Activated CD8-positive, alpha-beta memory T cell treated with anti-CD3 and anti-CD28 coated beads for 1 hour (primary cell): ENCODE measurements around the gene TJP1.
"Not testable (repeated sequence)": the region's sequence is repeated elsewhere in the genome, so short reads cannot be mapped to it uniquely, and the experiment has no call there.

Experiments used
- DNase-seq, 2 donors: peaks; one replicate each; pipeline ENCODE4 v3.0.0-alpha.2; 2020; ENCODE audit warnings: low read depth in 1 of 2; ENCODE audit errors: extremely low read depth in 1 of 2

Gene TJP1

DNA sequence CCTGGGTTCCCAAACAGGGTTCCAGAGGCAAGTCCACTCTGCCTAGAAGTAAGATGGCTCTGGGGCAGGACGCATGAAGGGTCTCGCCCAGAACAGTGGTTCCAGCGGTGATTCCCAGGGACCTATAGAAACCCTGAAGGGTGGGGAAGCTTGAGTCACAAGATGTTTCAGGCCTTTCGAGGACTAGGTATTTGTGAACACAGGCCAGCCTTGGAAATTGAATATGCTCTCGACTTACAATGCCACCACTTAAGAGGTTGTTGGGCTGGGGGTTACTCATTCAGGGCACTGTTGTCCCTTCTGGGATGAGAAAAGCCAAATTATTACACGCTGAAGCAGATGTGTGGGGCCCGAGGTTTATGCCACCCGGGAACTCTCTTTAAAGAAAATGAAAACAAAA lies 152.0 kb downstream of the TJP1 start:
- DNase-seq: no peak

DNA sequence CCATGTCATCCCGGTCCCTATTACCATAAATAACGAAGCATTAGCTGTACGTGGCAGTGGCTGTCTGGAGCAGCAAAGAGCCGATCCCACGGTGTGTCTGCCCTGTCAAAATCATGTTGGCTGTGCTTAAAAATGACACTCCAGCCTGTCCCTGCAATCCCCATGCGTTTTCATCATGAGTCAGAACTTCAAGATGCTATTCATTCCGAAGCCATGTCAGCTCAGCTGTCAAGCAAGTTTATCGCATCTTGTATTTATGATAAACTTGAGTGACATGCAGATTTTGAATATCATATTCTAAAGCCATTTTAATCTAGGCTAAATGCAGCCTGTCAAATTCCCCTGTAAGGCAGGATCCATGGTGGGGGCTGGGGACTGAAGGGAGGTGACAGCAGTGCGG lies 152.4 kb downstream of the TJP1 start:
- no peak for DNase-seq

DNA sequence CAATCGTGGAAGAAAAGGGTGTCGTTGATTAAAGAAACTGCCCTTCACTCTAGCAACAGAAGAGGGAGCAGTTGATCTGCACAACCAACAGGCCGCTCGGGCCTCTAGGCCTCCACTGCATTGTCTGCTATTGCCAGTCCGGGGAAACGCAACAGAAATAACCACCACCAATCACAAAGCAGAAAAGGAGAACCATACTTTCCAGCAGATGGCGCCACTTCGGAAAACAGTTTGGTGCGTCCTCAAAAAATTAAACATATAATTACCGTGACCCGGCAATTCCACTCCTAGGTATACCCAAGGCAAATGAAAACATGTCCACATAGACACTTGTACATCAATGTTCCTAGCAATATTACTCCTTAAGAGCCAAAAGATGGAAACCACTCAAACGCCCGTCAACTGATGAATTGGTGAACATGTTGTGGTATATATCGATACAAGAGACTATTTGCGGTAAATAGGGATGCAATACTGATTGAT lies 154.1 kb downstream of the TJP1 start:
- DNase-seq: no peak

DNA sequence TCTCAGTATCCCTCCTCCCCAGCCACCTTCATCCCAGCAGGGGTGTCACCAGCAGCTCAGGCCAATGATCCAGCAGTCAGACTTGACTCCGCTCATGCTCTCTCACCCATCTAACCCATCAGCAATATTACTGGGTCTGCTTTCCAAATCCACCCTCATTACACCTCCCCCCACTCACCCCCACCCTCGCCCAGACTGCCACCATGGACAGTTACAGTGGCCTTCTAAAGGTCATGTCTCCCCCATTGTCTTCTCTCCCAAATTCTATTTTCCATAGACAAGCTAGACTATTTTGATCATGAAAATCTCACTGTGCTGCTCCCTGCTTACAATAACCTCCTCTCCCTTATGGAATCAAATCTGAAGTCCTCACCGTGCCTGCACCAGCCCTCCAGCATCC lies 156.0 kb downstream of the TJP1 start:
- no peak for DNase-seq

DNA sequence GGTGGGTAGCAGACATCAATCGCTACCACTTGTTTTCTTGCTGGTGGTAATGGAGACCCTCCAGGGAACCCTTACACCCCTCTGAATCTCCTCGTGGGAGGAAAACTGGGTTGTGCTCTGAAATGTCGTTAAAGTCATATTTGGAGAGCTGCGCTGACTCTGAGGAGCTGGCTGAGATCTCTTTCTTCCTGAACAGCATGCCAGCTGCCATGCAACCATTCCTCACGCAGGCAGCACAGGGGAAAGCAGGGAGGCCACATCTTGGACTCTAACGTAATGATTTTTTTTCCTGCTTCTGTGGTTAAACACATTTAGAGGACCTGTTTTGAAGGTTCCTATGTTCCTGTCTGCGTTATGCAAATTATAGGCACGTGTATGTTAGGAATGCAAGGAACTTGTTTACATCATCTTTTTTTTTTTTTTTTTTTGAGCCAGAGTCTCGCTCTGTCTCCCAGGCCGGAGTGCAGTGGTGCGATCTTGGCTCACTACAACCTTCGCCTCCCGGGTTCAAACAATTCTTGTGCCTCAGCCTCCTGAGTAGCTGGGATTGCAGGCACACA lies 156.7 kb downstream of the TJP1 start:
- DNase-seq: no peak

DNA sequence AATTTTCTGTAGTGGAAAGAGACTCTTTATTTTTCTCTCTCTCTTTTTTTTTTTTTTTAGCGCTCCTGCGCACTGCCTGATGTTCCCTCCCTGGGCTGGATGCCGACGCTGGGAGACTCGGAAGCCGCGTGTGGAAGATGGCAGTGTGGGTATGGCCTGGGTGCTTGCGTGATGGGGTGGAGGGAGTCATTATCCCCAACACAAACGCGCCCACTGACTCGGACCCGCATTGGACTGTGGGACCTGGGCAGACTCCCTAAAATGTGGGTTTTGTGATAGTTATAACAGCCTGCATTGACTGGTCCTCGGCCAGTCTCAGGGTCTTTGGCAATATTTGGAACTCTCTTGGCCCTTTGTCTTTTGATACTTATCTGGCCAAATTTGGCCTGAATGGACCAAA lies 157.9 kb downstream of the TJP1 start:
- no peak for DNase-seq

DNA sequence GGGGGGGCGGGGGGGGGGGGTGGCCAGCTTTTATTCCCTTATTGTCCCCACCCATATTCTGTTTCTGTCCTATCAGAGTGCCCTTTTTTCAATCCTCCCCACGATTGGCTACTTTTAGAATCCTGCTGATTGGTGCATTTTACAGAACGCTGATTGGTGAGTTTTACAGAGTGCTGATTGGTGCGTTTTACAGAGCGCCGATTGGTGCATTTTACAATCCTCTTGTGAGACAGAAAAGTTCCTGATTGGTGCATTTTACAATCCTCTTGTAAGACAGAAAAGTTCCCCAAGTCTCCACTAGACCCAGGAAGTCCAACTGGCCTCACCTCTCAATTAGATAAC lies 164.8 kb downstream of the TJP1 start:
- not testable (repeated sequence) for DNase-seq

DNA sequence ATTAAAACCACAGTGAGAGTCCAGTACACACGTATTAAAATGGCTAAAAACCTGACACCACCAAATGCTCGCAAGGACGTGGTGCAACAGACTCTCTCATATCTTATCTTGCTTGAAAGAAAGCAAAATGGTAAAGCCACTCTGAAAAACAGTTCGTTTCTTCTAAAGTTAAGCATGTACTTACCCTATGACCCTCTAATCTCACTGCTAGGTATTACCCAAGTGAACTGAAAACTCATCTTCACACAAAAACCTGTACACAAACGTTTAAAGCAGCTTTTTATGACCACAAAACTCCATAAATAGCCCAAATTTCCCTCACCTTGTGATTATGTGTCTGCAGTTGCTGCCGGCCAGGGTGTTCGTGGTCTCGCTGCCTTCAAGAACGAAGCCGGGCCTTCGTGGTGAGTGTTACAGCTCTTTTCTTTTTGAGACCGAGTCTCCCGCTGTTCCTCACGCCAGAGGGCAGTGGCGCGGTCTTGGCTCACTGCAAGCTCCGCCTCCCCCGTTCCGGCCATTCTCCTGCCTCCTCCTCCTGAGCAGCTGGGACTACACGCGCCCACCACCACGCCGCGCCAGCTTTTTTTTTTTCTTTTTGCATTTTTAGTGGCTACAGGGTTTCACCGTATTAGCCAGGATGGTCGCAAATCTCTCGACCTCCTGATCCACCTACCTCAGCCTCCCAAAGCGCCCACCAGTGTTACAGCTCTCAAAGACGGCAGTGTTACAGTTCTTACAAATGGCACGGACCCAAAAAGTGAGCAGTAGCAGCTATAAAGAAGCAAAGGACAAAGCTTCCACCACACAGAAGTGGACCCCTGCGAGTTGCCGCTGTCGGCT lies 165.4 kb downstream of the TJP1 start:
- DNase-seq: no peak

DNA sequence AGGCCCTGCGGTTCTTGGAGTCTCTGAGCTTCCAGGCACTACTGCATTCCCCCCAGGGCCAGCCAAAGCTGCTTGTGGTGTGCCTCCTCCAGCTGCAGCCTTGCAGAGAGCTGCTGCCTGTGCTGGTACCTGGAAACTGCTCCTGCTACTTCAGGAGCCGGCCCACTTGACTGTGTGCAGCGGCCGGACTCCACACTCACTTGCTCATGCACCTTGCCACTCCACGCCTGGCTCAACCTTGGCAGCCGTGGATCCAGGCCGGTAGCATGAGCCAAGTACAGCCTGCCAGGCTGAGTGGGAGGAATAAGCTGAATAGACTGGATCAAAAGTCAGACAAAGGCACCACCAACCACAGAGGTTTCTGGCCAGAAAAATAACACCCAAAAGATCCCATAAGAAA lies 169.7 kb downstream of the TJP1 start:
- no peak for DNase-seq

DNA sequence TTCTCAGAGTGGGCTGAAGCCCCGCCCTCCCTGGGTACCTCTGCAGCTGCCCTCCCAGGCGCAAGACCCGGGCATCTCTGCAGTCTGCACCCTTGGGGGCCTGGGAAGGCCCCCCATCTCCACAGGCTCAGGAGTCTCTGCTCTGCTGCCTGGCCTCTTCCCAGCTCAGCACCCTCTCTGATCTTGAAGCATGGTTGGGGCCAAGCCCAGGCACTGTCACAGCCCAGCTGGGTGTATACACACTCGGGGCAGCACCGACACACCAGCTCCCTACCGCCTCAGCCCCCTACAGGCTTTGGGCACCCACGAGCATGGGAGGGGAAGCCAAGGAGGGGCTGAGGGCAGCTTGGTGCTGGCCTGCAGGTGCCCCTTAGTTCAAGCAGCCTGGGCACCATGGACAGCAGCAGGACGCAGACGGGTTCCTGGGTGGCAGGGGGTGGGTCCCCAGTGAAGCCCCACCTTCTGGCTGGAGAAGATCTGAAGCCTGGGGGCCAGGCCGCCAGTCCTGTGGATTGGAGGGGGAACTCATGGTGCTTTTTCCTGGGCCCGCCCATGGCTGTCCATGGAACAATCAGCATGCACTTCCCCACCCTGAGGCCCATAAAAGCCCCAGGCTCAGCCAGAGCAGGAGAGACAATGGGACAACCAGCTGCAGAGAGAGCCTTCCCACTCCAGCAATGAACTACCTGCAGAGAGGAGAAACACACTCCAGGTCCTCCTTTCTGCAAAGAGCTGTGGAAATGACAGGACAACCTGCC lies 170.6 kb downstream of the TJP1 start:
- DNase-seq: no peak
